WERI-Rb-1 (cell line): ENCODE data around the gene CFAP97.
"Not testable (repeated sequence)": the region's sequence is repeated elsewhere in the genome, so short reads cannot be mapped to it uniquely, and the experiment has no call there.

Experiments used
- DNase-seq: peaks from one replicate; pipeline ENCODE4 v3.0.0-alpha.2; 2020
- H3K27ac ChIP-seq: fragments of 250-450 bp; sonication (Bioruptor Pico); 2 replicates; pipeline ENCODE4 v1.5.1; 2020; ENCODE audit warnings: mild to moderate bottlenecking, moderate library complexity
- H3K27me3 ChIP-seq: fragments of 250-450 bp; sonication (Bioruptor Pico); 2 replicates; pipeline ENCODE4 v1.5.1; 2021; ENCODE audit warnings: mild to moderate bottlenecking, low read depth, moderate library complexity; ENCODE audit not compliant: insufficient read depth, severe bottlenecking
- H3K36me3 ChIP-seq: fragments of 250-450 bp; sonication (Bioruptor Pico); 2 replicates; pipeline ENCODE4 v1.5.1; 2020; ENCODE audit warnings: mild to moderate bottlenecking, moderate library complexity
- H3K4me3 ChIP-seq: 2 replicates; pipeline ENCODE4 v1.5.1; 2011; ENCODE audit warnings: low read depth, mild to moderate bottlenecking, control low read depth, low read length
- H3K9me3 ChIP-seq: fragments of 250-450 bp; sonication (Bioruptor Pico); 2 replicates; pipeline ENCODE4 v1.5.1; 2021; ENCODE audit warnings: mild to moderate bottlenecking, moderate library complexity; ENCODE audit not compliant: severe bottlenecking
- CTCF ChIP-seq: IDR thresholded peaks from 2 replicates; pipeline ENCODE4 v1.5.1; 2011; ENCODE audit warnings: low read depth, mild to moderate bottlenecking, control low read depth, inconsistent platforms, low read length

The CFAP97 gene

GRCh38 chr4:185244763-185245162 lies 41.0 kb upstream of the CFAP97 start:
- Histone ChIP-seq H3K27me3 (no peaks in the 10 kb centered on the region), H3K9me3 (peaks cover under 1% of the 10 kb centered on the region), H3K4me3 (no peak overlapping the region), H3K27ac (no peak overlapping the region), H3K36me3 (no peaks in the 10 kb centered on the region; the same call in 1 of the 2 replicates)
- no peak for TF ChIP-seq CTCF
- DNase-seq: no peak

- Histone ChIP-seq H3K27me3 (no peaks in the 10 kb centered on the region), H3K36me3 (no peaks in the 10 kb centered on the region), H3K4me3 (no peak overlapping the region), H3K27ac (no peak overlapping the region), H3K9me3 (no peaks in the 10 kb centered on the region)
- no peak for DNase-seq
- no peak for TF ChIP-seq CTCF
Observed at GRCh38 chr4:185243879-185244278, 40.1 kb upstream of the CFAP97 start.

- Histone ChIP-seq H3K9me3 (peaks cover 4% of the 10 kb centered on the region), H3K27ac (no peak overlapping the region), H3K4me3 (no peak overlapping the region), H3K36me3 (no peaks in the 10 kb centered on the region; the same call in 1 of the 2 replicates), H3K27me3 (no peaks in the 10 kb centered on the region)
- TF ChIP-seq CTCF: no peak
- no peak for DNase-seq
Observed at GRCh38 chr4:185242749-185243533, 39.1 kb upstream of the CFAP97 start.

- H3K27ac ChIP-seq, DNase-seq, H3K9me3 ChIP-seq, H3K36me3 ChIP-seq, H3K4me3 ChIP-seq, H3K27me3 ChIP-seq: not testable (repeated sequence)
Observed at GRCh38 chr4:185240486-185240885, 36.7 kb upstream of the CFAP97 start.

GRCh38 chr4:185238750-185239149 lies 35.0 kb upstream of the CFAP97 start:
- no peak overlapping the region for H3K27ac ChIP-seq
- H3K4me3 ChIP-seq: no peak overlapping the region
- no peak for DNase-seq
- no peaks in the 10 kb centered on the region; the same call in 1 of the 2 replicates for H3K36me3 ChIP-seq
- H3K27me3 ChIP-seq: no peaks in the 10 kb centered on the region
- TF ChIP-seq CTCF: no peak
- H3K9me3 ChIP-seq: peaks cover 4% of the 10 kb centered on the region

- no peak for TF ChIP-seq CTCF
- Histone ChIP-seq H3K4me3 (no peak overlapping the region), H3K27me3 (no peaks in the 10 kb centered on the region), H3K27ac (no peak overlapping the region), H3K36me3 (no peaks in the 10 kb centered on the region; the same call in 1 of the 2 replicates), H3K9me3 (peaks cover 4% of the 10 kb centered on the region)
- no peak for DNase-seq
Observed at GRCh38 chr4:185238215-185238681, 34.4 kb upstream of the CFAP97 start.
